ACC112 (cell line): ENCODE results near the gene NOS3.

Source experiments
- H2AFZ ChIP-seq: fragments of 200-600 bp; sonication (generic); one replicate; pipeline ENCODE4 v1.6.0; 2017; ENCODE audit warnings: antibody characterized with exemption, low read length; ENCODE audit not compliant: unreplicated experiment
- H3K27ac ChIP-seq: fragments of 200-600 bp; sonication (generic); 2 replicates; pipeline ENCODE4 v1.5.1; 2014; ENCODE audit warnings: low read depth, mild to moderate bottlenecking, antibody characterized with exemption, low read length, moderate library complexity
- H3K27me3 ChIP-seq: fragments of 200-600 bp; sonication (generic); 2 replicates; pipeline ENCODE4 v1.6.1; 2014; ENCODE audit warnings: mild to moderate bottlenecking, antibody characterized with exemption, low read length, moderate library complexity, mixed read lengths; ENCODE audit not compliant: insufficient read depth
- H3K36me3 ChIP-seq: fragments of 200-600 bp; sonication (generic); 2 replicates; pipeline ENCODE4 v1.6.1; 2016; ENCODE audit warnings: mild to moderate bottlenecking, antibody characterized with exemption, low read length, moderate library complexity, mixed read lengths; ENCODE audit not compliant: insufficient read depth
- H3K4me1 ChIP-seq: fragments of 200-600 bp; sonication (generic); one replicate; pipeline ENCODE4 v1.6.1; 2016; ENCODE audit warnings: low read length, mixed read lengths; ENCODE audit not compliant: insufficient read depth, unreplicated experiment, control insufficient read depth
- H3K4me3 ChIP-seq: fragments of 200-600 bp; sonication (generic); 2 replicates; pipeline ENCODE4 v1.5.1; 2014; ENCODE audit warnings: mild to moderate bottlenecking, low read depth, low read length
- H3K79me2 ChIP-seq: fragments of 200-600 bp; sonication (generic); one replicate; pipeline ENCODE4 v1.6.0; 2016; ENCODE audit warnings: low read length; ENCODE audit not compliant: control insufficient read depth, unreplicated experiment, insufficient read depth

NOS3 gene

DNA sequence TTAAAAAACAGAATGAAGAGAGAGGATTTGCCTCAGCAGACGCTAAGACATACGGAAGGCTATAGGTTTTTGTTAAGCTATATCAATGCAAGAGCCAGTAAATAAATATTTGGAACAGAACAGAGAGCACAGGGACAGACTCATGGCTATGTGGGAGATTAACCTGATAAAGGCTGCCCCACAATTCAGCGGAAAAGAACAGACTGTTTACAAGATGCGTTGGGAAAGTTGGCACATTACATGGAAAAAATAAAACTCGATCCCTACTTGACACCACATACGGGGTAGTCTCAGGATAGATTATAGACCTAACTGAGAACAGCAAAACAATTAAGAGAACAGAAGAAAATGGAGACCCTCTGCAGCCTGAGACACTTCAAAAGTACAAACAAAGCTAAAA is 23.5 kb upstream of the NOS3 start:
- H3K27ac ChIP-seq, result no peak overlapping the region
- no peak overlapping the region for H2AFZ ChIP-seq
- H3K27me3 ChIP-seq, result peaks cover 51% of the 10 kb centered on the region
- H3K36me3 ChIP-seq, result no peaks in the 10 kb centered on the region
- no peak overlapping the region for H3K4me3 ChIP-seq
- no peaks in the 10 kb centered on the region for H3K79me2 ChIP-seq
- no peaks in the 10 kb centered on the region for H3K4me1 ChIP-seq

GRCh38 chr7:150968056-150968733 is 22.6 kb upstream of the NOS3 start:
- Histone ChIP-seq H3K36me3 (no peaks in the 10 kb centered on the region), H2AFZ (no peak overlapping the region), H3K4me1 (no peaks in the 10 kb centered on the region), H3K4me3 (no peak overlapping the region), H3K79me2 (no peaks in the 10 kb centered on the region), H3K27ac (no peak overlapping the region), H3K27me3 (peaks cover 58% of the 10 kb centered on the region)

DNA sequence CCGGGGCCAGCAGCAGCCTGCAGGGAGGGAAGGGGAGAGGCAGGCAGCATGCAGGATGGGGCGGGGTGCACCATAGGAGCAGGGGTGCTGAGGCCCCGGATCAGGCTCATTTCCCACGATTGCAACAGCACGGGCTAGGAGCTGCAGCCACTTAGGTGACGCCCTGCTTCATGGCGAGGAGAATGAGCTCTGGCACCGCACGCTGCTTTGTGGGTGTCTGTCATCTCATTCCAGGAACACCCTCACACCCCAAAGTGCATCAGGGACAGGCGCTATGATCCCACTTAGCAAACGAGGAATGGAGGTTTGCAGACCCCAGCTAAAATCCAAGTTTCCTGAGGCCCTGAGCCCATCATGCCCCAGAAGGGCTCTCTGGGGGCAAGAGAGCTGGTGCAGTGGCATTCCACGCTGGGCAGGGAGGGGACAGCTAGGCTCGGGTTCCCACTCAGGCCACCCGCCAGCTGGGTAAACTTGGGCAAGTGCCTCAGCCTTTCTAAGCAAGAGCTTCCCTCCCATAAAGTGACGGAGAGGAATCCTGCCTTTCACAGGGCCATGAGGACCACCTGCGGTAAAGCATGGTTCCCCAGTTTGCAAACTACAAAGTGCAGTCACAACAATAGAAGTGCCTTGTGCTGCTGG is 22.0 kb upstream of the NOS3 start:
- Histone ChIP-seq H2AFZ (no peak overlapping the region), H3K27ac (no peak overlapping the region), H3K79me2 (no peaks in the 10 kb centered on the region), H3K4me1 (no peaks in the 10 kb centered on the region), H3K27me3 (peaks cover 64% of the 10 kb centered on the region), H3K36me3 (no peaks in the 10 kb centered on the region), H3K4me3 (no peak overlapping the region)

- no peak overlapping the region for H3K27ac ChIP-seq
- no peaks in the 10 kb centered on the region for H3K79me2 ChIP-seq
- no peaks in the 10 kb centered on the region for H3K36me3 ChIP-seq
- peaks cover 70% of the 10 kb centered on the region for H3K27me3 ChIP-seq
- H3K4me1 ChIP-seq, result no peaks in the 10 kb centered on the region
- H3K4me3 ChIP-seq, result no peak overlapping the region
- H2AFZ ChIP-seq, result no peak overlapping the region
These were observed 21.3 kb upstream of the NOS3 start for GRCh38 chr7:150969475-150969874.

DNA sequence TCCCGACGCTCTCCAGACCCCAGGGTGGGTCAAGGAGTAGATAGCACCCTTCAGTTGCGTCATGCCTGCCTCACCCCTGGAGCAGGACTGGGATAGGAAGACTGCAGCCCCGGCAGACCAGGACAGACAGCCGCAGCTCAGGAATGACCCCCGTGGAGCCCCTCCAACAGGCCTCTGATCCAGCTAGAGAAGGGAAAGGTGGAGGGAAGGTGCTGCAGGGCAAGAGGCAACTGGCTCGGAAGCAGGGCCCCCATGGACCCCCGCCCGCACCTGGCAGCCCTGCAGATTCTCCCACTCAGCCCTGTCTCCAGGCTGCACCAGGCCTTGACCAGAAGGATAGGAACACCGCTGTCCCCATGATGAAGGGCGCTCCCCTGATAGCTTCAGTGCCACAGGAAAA is 20.4 kb upstream of the NOS3 start:
- Histone ChIP-seq H3K4me1 (no peaks in the 10 kb centered on the region), H3K79me2 (no peaks in the 10 kb centered on the region), H3K27ac (no peak overlapping the region), H3K4me3 (no peak overlapping the region), H3K36me3 (no peaks in the 10 kb centered on the region), H3K27me3 (peaks cover 79% of the 10 kb centered on the region), H2AFZ (no peak overlapping the region)

GRCh38 chr7:150971242-150972022 is 19.4 kb upstream of the NOS3 start:
- H3K4me3 ChIP-seq, result no peak overlapping the region
- H2AFZ ChIP-seq, result no peak overlapping the region
- H3K36me3 ChIP-seq, result no peaks in the 10 kb centered on the region
- H3K27me3 ChIP-seq, result peaks cover 80% of the 10 kb centered on the region
- H3K4me1 ChIP-seq, result no peaks in the 10 kb centered on the region
- H3K27ac ChIP-seq, result no peak overlapping the region
- no peaks in the 10 kb centered on the region for H3K79me2 ChIP-seq

DNA sequence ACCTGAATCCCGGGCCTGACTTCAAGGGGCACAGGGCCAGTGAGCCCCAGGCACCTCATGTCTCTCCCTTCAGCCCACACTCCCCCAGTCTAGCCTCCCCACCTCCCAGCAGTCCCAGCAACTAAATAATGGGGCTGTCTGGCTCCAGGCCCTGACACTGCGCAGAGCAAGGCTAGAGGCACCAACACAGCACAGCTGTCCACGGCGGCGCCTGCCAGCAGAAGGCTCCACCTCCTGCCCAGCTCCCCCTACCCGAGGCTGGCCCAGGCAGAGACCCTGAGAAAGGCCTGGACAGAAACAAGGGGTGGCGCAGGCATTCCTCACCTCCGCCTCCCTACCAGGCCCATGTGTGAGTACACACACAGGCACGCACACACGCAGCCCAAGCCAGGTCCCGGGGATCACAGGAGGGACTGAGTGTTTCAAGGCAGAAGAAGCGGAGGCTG is 18.8 kb upstream of the NOS3 start:
- Histone ChIP-seq H3K27me3 (peaks cover 82% of the 10 kb centered on the region), H3K4me1 (no peaks in the 10 kb centered on the region), H3K36me3 (no peaks in the 10 kb centered on the region), H2AFZ (no peak overlapping the region), H3K4me3 (no peak overlapping the region), H3K79me2 (no peaks in the 10 kb centered on the region), H3K27ac (no peak overlapping the region)

DNA sequence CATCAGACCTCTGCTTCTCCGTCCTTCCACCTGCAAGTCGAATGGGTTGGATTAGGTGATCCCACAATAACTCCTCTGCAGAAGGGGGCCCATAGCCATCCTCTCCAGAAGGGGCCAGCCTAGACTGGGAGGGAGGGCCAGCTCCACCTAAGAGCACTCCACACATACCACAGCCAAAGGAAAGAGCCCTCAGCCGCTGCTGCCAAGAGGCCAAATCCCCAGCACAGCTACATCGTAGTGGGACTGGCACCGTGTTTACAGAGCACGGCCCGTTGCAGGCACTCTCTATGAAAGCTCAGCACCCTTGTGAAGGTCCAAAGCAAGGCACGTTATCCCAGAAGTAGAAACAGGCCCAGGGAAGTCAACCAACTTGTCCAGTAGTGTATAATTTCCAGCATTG is 18.1 kb upstream of the NOS3 start:
- Histone ChIP-seq H3K27me3 (peaks cover 81% of the 10 kb centered on the region), H3K27ac (no peak overlapping the region), H2AFZ (no peak overlapping the region)

DNA sequence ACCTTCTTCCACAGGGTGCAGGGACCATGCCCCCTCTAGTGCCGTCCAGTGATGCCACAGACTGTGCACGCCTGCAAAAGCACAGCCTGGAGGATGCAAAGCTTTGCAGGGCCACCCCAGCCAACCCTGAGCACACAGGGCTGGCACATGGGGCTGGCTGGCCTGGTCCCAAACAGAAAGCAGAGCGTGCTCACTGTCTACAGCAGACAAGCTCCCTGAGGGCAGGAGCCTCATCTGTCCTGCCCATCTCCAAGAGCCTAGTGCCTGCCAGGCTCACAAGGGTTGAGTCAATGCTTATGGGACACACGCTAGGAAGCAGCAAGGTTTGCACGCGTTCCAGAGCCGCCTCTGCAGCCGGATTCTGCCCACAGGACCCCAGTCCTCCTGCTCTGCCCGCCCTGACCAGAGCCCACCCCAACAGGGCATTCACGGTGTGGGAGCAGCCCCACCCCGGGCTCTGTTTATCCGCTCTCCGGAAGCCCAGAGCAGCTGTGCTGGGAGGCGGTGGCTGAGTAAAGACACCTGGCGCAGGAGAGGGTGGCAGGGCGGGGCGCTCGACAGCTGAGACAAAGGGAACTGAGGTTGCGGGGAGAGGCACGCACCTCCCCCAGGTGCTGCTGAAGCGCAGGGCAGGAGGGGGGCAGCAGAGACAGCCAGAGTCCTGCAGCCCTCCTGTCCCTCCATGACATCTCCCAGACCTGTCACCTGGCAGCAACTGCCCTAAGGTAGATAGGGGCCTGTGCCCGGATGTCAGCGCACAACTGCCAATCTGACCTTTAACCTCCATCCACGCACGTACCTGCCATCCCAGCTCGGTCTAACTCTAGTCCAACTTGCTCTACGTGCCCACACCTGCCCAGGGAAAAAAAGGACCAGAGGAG is 17.0 kb upstream of the NOS3 start:
- no peaks in the 10 kb centered on the region for H3K4me1 ChIP-seq
- H2AFZ ChIP-seq, result no peak overlapping the region
- no peak overlapping the region for H3K4me3 ChIP-seq
- peaks cover 77% of the 10 kb centered on the region for H3K27me3 ChIP-seq
- H3K36me3 ChIP-seq, result no peaks in the 10 kb centered on the region
- no peak overlapping the region for H3K27ac ChIP-seq
- no peaks in the 10 kb centered on the region for H3K79me2 ChIP-seq

More for the DNA sequence above, 18.1 kb upstream of the NOS3 start:
- Histone ChIP-seq H3K4me1 (no peaks in the 10 kb centered on the region), H3K36me3 (no peaks in the 10 kb centered on the region), H3K79me2 (no peaks in the 10 kb centered on the region), H3K4me3 (no peak overlapping the region)
